ENCODE data around the gene ZNF804A.

DNA sequence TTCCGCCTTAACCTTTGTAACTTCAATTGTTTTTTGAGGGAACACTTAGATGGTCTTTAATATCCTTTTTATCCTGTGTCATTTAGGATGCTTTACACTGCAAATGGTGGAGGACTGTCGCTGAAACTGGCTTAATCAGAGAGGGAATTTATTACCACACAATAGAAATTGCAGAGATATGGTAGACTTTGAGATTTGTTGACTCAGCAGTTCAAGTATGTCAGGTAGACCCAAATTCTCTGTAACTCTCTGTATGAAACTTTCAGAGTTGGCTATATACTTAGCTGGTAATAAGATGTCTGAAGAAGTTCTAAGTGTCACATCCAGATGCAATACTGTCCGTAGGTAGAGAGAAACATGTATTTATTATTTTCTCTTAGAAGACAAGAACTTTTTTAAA lies 100.1 kb downstream of the ZNF804A start:
- TF ChIP-seq, protein P1, sequence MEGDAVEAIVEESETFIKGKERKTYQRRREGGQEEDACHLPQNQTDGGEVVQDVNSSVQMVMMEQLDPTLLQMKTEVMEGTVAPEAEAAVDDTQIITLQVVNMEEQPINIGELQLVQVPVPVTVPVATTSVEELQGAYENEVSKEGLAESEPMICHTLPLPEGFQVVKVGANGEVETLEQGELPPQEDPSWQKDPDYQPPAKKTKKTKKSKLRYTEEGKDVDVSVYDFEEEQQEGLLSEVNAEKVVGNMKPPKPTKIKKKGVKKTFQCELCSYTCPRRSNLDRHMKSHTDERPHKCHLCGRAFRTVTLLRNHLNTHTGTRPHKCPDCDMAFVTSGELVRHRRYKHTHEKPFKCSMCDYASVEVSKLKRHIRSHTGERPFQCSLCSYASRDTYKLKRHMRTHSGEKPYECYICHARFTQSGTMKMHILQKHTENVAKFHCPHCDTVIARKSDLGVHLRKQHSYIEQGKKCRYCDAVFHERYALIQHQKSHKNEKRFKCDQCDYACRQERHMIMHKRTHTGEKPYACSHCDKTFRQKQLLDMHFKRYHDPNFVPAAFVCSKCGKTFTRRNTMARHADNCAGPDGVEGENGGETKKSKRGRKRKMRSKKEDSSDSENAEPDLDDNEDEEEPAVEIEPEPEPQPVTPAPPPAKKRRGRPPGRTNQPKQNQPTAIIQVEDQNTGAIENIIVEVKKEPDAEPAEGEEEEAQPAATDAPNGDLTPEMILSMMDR (IDR thresholded peaks at IDR 0.05) = no peak
- no peak for TF ChIP-seq POLR2A (IDR thresholded peaks at IDR 0.05)

All from uterus (tissue), 2 donors.